ENCODE data around the gene USP12.
A peak's percentile ranks its signal among the peaks of the same experiment; 100 is the strongest.
"Not testable (repeated sequence)": the region's sequence is repeated elsewhere in the genome, so short reads cannot be mapped to it uniquely, and the experiment has no call there.

The USP12 gene

GRCh38 chr13:27171244-27171826, at the start of gene USP12:
Gene USP12 (minus strand): TSS chr13:27171811. CDS start chr13:27171639, 172 bp downstream.
- DNase-seq, result no peak

DNA sequence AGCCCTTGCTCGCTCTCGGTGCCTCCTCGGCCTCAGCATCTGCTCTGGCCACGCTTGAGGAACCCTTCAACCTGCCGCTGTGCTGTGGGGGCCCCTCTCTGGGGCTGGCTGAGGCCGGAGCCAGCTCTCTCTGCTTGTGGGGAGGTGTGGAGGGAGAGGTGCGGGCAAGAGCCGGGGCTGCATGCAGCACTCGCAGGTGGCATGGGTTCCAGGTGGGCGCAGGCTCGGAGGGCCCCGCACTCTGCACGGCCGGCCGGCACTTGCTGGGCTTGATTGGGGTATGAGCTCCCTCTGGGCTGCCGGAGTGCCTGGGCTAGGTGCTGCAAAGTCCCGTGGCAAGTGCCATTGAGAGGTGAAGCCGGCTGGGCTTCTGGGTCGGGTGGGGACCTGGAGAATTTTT, 48.0 kb upstream of the USP12 start:
- DNase-seq, result no peak

- DNase-seq, result not testable (repeated sequence)
Measured at GRCh38 chr13:27218861-27219260, 47.2 kb upstream of the USP12 start.

GRCh38 chr13:27217791-27218190, 46.2 kb upstream of the USP12 start:
- DNase-seq, result not testable (repeated sequence)

- DNase-seq, result not testable (repeated sequence)
Measured at GRCh38 chr13:27213386-27213785, 41.8 kb upstream of the USP12 start.

DNA sequence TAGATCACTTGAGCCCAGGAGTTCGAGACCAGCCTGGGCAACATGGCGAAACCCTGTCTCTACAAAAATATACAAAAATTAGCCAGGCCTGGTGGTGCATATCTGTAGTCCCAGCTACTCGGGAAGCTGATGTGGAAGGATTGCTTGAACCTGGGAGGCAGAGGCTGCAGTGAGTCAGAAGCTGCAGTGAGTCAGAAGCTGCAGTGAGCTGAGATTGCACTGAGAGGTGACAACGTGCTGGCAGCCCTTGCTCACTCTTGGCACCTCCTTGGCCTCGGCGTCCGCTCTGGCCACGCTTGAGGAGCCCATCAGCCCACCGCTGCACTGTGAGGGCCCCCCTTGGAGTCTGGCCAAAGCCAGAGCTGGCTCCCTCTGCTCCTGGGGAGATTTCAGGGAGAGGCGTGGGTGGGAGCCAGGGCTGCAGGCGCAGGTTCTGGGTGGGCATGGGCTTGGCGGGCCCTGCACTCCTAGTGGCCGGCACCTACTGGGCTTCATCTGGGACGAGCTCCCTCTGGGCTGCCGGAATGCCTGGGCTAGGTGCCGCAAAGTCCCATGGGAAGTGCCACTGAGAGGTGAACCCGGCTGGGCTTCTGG, 40.3 kb upstream of the USP12 start:
- no peak for DNase-seq

DNA sequence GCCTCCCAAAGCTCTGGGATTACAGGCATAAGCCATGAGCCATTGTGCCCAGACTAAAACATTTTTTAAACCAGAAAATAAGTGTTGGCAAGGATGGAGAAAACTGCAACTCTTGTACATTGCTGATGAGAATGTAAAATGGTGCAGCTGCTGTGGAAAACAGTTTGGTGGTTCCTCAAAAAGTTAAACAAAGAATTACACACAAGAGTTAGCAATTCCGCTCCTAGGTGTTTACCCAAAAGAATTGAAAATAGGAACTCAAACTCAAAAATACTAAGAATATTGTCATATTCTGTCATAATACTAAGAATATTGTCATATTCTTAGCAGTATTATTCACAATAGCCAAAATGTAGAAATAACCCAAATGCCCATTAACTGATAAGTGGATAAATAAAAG, 39.7 kb upstream of the USP12 start:
- no peak for DNase-seq

- no peak for DNase-seq
Measured at GRCh38 chr13:27208514-27208913, 36.9 kb upstream of the USP12 start.

GRCh38 chr13:27203854-27204253, 32.2 kb upstream of the USP12 start:
- no peak for DNase-seq

DNA sequence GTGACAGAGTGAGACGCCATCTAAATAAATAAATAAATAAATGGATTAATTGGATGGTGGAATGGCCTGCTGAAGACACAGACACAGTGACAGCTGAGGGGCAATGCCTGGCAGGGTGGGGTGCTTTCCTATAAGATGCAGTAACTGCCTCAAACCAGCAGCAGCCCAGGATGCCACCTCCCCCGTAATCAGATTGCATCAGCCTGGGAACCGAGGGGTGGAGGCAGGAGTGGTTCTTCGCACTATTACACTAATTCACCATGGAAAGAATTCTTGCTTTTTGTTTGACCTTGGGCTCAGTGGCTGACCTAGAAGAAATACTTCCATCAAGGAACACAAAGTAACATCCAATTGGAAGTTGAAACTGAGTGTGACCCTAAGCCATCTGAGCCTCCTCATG, 31.6 kb upstream of the USP12 start:
- DNase-seq, result no peak

GRCh38 chr13:27201661-27202060, 30.1 kb upstream of the USP12 start:
- no peak for DNase-seq

GRCh38 chr13:27200413-27201070, 28.9 kb upstream of the USP12 start:
- no peak for DNase-seq

GRCh38 chr13:27199696-27200095, 28.1 kb upstream of the USP12 start:
- no peak for DNase-seq

- no peak for DNase-seq
Measured at GRCh38 chr13:27199211-27199610, 27.6 kb upstream of the USP12 start.

DNA sequence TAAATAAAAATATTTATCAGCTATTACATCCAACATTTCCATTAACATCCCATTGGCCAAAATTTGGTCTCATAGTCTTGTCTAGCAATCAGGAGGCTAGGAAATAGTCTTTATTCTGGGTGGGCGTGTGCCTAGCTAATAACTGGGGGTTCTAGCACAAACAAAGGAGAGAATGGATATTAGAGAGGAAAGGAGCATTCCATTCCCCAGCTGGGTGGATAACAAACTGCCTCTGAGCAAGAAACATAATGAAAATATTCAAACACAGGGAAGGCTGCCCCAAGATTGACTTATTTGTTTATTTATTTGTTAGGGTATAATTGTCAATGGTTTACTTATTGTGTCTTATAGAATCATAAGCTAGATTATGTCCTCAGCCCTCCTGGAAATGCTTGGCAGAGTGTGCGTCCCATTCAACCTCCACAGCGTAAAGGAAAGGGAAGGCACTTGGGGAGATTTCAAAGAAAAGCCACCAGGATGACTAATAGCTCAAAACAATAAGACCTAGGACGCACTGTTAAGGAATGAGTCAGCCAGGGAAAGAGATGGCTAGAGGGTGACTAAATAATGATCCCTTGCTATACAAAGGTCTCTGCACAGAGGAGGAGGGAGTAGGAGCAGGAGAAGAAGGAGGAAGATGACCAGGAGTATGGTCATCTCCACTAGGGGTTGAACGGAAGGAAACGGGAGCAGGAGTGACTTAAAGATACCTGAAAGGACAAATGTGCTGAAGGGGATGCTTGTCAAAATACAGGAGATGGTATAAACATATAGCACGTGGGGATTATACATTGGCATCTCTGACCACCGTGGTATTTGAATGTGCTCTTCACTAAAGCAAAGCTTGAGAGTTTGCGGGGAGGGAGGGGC, 23.5 kb upstream of the USP12 start:
- DNase-seq, result peak in 1 of 2 donors; percentile 13

GRCh38 chr13:27194209-27194608, 22.6 kb upstream of the USP12 start:
- no peak for DNase-seq

GRCh38 chr13:27193496-27193895, 21.9 kb upstream of the USP12 start:
- DNase-seq, result no peak

DNA sequence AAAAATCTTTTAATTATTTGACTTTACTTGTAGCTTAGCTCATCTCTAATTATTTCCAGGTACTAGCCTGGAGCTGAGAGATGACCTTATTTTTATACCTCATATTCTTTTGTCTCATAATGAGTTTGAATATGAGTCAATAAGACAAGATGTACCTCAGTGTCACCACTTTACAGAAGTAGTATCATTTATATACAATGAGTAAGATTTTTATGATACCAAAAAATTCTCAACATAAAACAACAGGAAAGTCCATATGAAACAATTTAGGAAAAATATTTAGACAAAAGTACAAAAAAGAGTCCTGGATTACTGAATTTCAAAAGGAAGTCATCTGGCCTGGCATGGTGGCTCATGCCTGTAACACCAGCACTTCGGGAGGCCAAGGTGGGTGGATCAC, 21.4 kb upstream of the USP12 start:
- no peak for DNase-seq

GRCh38 chr13:27192367-27192766, 20.8 kb upstream of the USP12 start:
- not testable (repeated sequence) for DNase-seq

- DNase-seq, result no peak
Measured at GRCh38 chr13:27189192-27189591, 17.6 kb upstream of the USP12 start.

DNA sequence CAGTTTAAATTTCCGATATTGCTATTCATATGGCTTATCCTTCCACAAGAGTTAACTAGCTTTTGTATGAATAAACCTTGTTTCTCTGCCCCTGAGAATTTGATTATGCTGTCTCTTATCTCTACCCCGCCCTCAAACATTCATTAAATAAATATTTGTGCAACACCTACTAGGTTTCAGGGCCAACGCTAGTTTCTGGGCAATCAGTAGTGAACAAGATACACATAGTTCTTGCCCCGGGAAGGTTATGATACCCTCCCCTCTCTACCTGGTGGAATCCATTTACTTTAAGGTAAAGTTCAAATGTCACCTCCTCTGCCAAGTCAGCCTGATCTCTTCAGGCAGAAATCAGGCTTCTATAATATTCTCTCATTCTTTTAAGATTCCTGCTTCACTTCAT, 16.6 kb upstream of the USP12 start:
- DNase-seq, result no peak

GRCh38 chr13:27186295-27186694, 14.7 kb upstream of the USP12 start:
- DNase-seq, result no peak

DNA sequence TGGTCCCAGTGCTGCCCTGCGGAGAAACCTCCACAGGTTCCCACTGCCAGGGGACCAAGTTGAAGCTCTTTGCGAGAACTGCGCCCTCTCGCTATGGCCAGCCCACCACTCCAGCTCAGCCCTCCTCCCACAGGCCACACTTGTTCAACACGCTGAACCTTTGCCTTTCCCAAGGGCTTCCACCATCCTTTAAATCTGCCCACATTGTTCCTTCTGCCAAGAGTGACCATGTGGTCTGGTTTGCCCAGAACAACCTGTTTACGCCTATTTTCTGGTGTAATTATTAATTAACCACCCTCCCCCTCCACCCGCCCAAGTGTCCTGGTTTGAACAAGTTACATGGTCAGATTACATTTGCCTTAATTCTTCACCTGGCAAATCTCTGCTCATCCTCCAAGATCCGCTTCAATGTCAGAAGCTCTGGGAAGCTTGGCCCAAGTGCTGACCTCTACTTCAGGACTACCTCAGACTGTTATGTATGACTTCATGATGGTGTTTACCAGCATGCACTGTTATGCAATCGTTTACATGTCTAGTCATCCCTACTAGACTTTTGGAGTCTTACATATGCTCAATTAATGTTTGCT, 12.0 kb upstream of the USP12 start:
- no peak for DNase-seq

Measured in bone marrow (tissue), 2 donors.